GM19043 (cell line): Measurements from ENCODE around the gene CPNE8.

Experiments
- ATAC-seq: cut with Tn5 transposase; IDR thresholded peaks from one replicate; pipeline ENCODE4 v1.9.1; 2021; ENCODE audit warnings: low read depth; ENCODE audit not compliant: unreplicated experiment

CPNE8 gene

GRCh38 chr12:38838056-38838850 lies 67.1 kb downstream of the CPNE8 start:
- no peak for ATAC-seq

DNA sequence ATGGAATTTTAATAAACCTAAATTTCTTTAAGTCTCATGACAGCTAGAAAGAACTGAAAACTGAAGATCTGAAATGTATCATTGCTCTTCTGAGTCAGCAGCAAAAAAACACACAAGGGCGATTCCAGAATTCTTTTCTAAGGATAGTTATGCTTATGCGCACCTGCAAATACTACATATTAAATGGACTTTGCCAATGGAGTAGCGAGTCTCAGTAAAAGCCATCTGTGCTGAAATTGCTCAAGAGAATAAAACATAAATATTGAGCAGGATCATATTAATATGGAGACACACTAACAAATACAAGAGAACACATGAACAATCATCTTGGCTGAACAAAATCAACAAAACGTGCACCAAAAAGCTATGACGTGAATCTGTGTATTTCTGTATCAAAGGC lies 73.7 kb downstream of the CPNE8 start:
- ATAC-seq = no peak

DNA sequence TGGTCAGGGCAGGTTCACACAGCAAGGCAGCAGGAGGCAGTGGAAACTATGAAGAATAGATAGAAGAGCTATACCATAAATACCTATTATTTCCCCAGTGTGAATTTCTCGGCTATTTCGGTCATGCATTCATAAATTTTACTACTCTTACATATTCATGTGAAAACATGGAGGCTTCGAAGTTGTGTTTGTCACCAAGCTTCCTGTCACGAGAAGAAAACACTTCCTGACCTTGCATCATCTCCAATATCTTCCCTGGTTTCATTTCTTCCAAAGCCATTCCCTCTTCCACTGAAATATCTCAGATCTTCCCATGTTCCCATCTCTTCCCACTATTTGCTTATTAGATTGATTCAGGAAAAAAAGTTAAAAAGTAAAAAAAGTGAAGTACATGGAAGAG lies 80.4 kb downstream of the CPNE8 start:
- no peak for ATAC-seq

- no peak for ATAC-seq
These were observed 81.7 kb downstream of the CPNE8 start for GRCh38 chr12:38823738-38824137.

GRCh38 chr12:38823314-38823713 lies 82.1 kb downstream of the CPNE8 start:
- ATAC-seq = no peak

DNA sequence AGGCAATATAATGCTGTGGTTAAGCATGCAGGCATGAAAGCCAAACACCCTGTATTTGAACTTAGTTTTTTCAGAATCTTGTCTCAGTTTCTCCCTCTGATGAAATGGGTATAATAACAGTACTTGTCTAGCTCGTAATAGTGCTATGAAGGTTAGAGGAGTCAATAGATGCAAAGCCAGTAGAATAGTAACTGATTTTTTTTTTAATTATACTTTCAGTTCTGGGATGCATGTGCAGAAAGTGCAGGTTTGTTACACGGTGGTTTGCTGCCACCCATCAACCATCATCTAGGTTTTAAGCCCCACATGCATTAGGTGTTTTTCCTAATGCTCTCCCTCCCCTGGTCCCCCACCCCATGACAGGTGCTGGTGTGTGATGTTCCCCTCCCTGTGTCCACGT lies 87.4 kb downstream of the CPNE8 start:
- no peak for ATAC-seq

DNA sequence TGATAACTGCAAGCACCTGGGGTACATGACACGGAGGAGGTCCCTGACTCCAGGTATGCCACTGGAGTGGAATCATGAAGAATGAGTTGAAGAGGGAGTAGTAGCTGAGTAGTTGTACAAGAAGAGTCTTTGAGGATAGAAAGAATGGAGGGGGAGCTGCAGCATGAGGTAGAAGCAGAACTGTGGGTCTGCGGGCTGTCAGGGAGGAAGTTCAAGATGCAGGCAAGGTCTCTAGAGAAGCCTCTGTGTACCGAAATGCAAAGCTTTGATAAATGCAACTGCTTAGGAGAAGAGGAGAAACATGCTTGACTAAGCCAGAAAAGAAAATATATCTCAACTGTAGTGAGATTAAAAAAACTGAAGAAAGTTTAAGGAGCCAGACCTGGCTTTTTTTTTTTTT lies 91.5 kb downstream of the CPNE8 start:
- ATAC-seq = no peak

DNA sequence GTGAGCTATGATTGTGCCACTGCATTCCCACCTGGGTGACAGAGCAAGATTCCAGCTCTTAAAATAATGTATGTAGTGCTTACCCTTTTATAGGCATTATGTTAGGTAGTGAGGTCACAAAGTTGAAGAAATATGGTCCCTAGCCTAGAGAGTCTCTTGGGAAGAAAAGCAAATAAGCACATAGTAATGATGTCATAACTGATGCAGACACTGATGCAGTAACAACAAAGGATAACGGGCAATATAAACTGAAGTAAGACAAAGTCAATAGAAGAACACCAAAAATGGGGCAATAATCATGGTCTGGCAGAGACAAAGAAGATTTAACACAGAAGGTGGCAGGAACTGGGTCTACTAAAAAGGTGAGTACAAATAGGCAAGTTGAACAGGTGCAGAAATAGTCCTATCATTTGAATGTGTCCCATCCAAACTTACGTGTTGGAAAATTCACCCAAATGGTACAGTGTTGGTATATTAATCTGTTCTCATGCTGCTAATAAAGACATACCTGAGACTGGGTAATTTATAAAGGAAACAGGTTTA lies 93.5 kb downstream of the CPNE8 start:
- no peak for ATAC-seq

DNA sequence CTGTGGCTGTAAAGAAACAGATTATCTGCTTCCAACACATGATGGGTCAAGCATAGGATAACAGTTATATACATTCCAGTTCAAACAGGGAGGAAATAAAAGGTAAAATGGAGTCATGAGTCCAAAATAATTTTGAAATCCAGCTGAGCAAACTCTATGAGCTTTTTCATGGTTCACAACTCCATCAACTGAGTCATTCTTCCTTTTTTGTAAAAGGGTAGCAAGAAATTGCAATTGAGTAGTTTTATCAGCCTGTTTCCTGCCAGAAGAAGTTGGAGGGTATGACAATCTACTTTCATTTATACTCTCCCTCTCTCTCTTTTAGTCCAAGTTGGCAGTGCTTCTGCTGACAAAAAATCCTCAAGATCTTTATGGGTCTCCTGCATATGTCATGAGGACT lies 95.6 kb downstream of the CPNE8 start:
- no peak for ATAC-seq

DNA sequence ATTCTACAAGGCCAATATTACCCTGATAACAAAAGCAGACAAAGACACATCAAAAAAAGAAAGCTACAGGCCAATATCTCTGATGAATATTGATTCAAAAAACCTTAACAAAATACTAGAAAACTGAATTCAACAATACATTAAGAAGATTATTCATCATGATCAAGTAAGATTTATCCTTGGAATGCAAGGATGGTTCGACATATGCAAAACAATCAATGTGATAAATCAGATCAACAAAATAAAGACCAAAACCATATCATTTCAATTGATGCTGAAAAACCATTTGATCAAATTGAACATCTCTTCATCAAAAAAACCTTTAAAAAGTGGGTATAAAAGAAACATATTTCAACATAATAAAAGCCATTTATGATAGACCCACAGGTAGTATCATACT lies 117.3 kb downstream of the CPNE8 start:
- ATAC-seq = no peak

DNA sequence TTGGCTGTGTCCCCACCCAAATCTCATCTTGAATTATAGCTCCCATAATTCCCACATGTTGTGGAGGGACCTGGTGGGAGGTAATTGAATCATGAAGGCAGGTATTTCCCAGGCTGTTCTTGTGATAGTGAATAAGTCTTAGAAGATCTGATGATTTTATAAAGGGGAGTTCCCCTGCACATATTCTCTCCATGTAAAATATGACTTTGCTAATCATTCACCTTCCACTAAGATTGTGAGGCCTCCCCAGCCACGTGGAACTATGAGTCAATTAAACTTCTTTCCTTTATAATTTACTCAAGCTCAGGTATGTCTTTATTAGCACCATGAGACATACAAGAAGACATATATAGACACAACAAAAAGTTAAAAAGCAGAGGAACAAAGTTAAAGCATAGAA lies 120.0 kb downstream of the CPNE8 start:
- ATAC-seq = no peak

- ATAC-seq = no peak
These were observed 122.1 kb downstream of the CPNE8 start for GRCh38 chr12:38783304-38783703.

GRCh38 chr12:38782359-38782758 lies 123.0 kb downstream of the CPNE8 start:
- no peak for ATAC-seq

GRCh38 chr12:38776647-38777046 lies 128.7 kb downstream of the CPNE8 start:
- ATAC-seq = no peak

DNA sequence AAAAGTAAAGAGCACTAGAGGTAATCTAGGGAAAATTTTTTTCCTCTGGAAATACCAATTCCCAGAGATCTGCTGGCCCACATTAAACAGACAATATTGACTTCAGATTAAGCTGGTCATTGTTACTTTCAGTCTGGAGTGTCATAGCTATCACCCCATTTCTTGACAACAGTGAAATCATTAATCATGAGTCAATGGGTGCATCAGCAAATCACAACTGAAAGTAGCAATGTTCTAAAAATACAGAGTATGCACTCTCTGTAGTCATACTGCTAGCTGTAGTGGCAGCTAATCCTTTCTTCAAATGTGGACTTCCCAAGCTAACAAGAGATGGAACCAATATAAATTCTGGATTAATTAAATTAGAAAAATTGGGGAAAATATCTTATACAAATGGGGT lies 129.9 kb downstream of the CPNE8 start:
- ATAC-seq = peak; percentile 88

- ATAC-seq = no peak
These were observed 133.0 kb downstream of the CPNE8 start for GRCh38 chr12:38772437-38772836.

- peak; percentile 67 for ATAC-seq
These were observed 133.5 kb downstream of the CPNE8 start for GRCh38 chr12:38771871-38772270.

- ATAC-seq = no peak
These were observed 143.6 kb downstream of the CPNE8 start for GRCh38 chr12:38761636-38762342.

DNA sequence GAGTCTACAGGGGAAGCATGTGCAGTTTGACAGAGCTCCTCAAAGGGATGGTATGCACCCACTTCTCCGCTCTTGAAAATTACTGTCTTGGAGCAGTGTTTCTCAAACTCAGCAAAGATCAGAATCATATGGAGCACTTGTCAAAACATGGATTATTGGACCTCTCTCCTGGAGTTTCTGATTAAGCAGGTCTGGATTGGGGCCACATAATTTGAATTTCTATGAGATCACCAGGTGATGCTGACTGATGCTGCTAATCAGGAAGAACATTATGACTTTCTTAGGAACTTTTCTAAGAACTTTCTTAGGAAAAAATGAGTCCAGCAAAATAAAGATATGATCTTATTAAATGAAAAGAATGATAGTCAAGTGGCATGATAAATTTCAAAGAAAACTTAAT lies 144.3 kb downstream of the CPNE8 start:
- ATAC-seq = no peak

DNA sequence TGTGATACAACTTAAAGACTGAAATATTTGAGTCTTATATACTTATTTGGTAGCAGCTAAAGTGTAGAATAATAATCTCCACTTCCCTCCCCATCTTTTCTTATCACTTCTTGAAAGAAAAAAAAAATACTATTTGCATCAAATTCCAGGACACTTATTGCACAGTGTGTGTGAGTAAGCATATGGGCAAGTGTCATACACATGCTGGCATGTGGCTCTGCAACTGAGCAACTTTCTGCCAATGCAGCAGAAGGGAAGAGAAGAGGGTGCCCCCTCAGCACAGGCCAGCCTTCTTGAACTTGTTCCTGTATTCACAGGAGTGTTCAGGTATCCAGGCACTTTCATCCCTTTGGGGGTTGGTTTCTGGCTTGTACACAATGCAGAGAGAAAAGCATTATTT lies 145.8 kb downstream of the CPNE8 start:
- ATAC-seq = no peak

DNA sequence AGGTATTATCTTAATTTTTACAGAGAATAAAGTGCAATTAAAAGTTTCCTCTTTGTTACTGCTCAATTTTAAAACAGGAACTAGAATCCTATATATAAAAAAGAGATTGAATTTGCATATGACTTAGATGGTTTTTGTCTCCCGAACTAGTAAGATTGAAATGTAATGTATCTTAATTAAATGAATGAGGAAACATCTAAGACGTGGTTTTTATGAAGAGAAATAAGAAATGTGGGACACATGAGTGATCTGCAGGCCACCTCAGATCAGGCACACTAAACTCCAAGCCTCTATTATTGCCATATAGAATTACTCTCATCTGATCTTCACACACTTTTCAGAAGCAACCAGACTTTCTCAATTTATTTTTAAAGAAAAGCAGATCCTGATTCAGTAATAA lies 158.6 kb downstream of the CPNE8 start:
- ATAC-seq = no peak

GRCh38 chr12:38745601-38746000 lies 159.8 kb downstream of the CPNE8 start:
- no peak for ATAC-seq
